Stimulated activated naive CD8-positive, alpha-beta T cell treated with anti-CD3 and anti-CD28 coated beads, Interleukin-15, Interleukin-2, amounts not matched to agents 100 U/mL and 50 U/mL, for 24 hours (primary cell): Measurements from ENCODE around the gene AICDA.
A peak's percentile ranks its signal among the peaks of the same experiment; 100 is the strongest.
"Not testable (repeated sequence)": the region's sequence is repeated elsewhere in the genome, so short reads cannot be mapped to it uniquely, and the experiment has no call there.

Experiments
- ATAC-seq: fragments of 150-1000 bp; cut with Tn5 transposase; one replicate; pipeline ENCODE4 v1.10.0; 2021
- DNase-seq: peaks from one replicate; pipeline ENCODE4 v3.0.0; 2021

The AICDA gene

DNA sequence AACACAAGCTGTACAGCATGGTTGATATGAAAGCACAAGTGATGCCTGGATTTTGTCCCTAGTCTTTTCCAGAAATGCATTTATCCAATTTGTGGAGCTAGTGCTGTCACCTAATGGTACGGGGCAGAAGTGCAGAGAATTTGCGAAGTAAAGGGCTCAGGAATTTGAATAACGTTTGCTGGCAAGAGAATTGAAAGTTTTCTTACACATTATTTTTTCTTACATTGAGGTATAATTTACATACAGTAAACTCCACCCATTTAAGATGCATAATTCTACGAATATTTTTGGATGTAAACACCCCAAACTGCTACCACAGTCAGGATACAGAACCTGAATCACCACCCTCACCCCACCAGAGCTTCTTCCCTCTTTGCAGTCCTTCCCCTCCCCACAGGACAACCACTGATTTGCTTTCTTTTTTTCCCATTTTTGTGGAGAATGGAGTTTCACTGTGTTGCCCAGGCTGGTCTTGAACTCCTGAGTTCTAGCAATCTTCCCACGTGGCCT, 3.5 kb downstream of the AICDA start:
- no peak for ATAC-seq
- no peak for DNase-seq

DNA sequence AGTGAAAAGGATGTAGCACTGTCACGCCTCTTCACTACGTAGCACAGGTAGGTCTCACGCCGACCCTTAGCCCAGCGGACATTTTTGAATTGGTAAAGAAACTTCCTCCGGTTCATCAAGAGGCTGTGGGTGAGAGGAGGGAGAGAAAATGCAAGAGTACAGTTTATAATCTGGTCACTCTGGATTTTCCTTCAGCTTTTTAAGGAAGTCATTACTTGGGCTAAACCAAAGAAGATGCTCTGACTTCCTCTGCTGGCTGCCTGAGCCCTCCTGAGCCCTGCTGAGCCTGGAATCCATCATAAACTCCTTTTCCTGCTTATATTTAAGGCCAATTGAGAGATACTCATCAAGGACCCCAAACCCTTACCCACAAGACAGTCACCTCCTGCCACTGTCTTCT, 5.8 kb downstream of the AICDA start:
- DNase-seq: no peak
- ATAC-seq: no peak

- ATAC-seq: no peak
- DNase-seq: no peak
Observed at GRCh38 chr12:8605057-8605456, 7.6 kb downstream of the AICDA start.

GRCh38 chr12:8603856-8604255, 8.8 kb downstream of the AICDA start:
- no peak for DNase-seq
- ATAC-seq: no peak

DNA sequence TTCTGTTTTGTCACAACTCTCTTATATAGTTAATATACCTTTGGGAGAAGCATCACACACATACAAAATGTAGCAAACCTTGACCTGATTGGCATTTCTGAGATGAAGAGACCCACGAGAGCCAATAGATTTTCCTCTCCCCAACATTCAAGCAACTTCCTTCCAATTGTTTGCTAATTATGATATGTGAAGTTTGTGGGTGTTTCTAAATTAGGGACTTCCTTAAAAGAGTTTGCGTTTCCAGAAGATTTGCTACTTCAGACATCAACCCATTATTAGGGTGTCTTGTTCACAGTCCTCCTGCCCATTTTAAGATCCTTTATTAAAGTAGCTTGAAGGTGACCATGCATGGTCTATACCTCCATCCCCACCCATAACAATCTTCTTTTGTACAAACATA, 9.4 kb downstream of the AICDA start:
- ATAC-seq: no peak
- DNase-seq: no peak

GRCh38 chr12:8596561-8596960, 16.1 kb downstream of the AICDA start:
- ATAC-seq: no peak

DNA sequence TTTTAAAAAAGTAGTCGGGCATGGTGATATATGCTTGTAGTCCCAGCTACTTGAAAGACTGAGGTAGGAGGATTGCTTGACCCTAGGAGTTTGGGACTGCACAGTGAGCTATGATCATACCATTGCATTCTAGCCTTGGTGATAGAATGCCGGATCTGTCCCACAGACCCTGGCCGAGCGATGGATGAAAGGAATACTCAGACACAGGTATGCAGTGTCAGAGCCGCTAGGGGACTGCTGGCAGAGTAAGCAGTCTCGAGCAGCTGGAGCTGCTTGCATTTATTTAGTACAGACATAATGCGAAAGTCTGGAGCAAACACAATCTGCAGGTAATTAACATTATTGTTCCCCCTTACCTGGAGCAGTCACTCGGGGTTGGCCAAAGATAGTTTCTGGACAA, 18.6 kb downstream of the AICDA start:
- DNase-seq: no peak

More at GRCh38 chr12:8596561-8596960, 16.1 kb downstream of the AICDA start:
- no peak for DNase-seq

DNA sequence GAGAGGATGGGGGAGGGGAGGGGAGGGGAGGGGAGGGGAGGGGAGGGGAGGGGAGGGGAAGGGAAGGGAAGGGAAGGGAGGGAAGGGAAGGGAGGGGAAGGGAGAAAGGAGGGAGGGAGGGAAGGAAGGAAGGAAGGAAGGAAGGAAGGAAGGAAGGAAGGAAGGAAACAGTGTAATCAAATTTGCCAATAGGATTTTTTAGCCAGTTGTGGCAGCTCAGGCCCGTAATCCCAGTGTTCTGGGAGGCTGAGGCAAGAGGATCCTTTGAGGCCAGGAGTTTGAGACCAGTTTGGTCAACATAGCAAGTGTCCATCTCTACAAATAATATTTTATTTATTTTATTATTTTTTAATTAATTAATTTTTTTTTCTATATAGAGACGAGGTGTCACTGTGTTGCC, 19.4 kb downstream of the AICDA start:
- no peak for ATAC-seq
- DNase-seq: no peak

More for the DNA sequence above, 18.6 kb downstream of the AICDA start:
- no peak for ATAC-seq

- DNase-seq (peak; percentile 22), ATAC-seq (peak; percentile 90)
Observed at GRCh38 chr12:8590842-8591545, 21.7 kb downstream of the AICDA start.

- DNase-seq: no peak
- ATAC-seq: no peak
Observed at GRCh38 chr12:8589679-8590078, 23.0 kb downstream of the AICDA start.

DNA sequence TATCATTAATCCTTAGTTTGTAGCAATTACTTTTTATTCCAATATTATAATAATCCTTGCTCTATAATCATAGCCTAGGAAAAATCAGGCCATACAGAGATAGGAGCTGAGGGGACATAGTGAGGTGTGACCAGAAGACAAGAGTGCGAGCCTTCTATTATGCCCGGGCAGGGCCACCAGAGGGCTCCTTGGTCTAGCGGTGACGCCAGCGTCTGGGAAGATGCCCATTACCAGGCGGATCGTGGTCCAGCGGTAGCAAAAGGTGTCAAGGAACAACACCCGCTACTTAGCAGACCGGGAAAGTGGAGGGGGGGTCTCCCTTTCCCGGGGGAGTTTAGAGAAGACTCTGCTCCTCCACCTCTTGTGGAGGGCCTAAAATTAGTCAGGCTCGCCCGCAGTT, 28.2 kb downstream of the AICDA start:
- ATAC-seq, DNase-seq: not testable (repeated sequence)

DNA sequence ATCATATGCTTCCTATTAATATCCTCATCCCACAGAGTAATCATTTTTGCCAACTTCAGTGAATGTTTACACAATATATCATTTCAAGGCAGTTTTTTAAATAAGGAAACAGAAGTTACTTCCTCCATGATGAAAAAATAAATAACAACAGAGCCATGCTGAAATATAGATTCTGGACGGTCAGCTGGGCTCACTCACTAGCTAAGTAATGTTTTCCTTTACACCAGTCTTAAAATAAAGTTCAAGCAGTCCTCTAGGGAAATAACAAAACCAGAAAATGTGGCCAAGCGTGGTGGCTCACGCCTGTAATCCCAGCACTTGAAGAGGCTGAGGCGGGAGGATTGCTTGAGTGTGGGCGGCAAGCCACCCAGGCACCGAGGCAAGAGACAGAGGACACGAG, 28.7 kb downstream of the AICDA start:
- ATAC-seq (no peak), DNase-seq (no peak)

DNA sequence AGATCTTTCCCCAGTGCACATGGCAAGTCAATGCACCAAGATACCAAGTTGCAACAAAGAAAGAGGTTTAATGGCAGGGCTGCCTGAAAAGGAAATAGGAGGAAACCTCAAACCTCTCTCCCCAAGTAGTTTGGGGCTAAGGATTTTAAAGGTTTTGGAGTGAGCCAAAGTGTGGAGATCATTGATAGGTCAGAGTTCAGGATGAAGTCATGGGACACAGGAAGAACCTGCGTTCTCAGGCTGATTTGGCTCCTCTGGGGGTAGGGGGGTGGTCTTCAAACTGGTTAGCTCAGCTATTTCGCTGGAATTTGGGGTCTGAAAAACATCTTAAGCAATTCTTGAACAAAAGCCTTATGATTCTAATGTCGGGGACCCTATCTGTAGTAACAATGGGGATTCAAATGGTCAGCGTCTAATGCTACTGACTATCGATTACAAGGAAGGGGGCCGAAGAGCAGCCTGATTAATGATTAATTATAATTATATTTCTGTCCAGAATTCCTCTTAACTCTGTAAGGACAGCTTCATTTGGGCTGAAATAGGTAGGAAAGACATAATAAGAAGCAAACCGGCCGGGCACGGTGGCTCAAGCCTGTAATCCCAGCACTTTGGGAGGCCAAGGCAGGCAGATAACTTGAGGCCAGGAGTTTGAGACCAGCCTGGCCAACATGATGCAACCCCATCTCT, 31.4 kb downstream of the AICDA start:
- no peak for DNase-seq
- ATAC-seq: no peak

DNA sequence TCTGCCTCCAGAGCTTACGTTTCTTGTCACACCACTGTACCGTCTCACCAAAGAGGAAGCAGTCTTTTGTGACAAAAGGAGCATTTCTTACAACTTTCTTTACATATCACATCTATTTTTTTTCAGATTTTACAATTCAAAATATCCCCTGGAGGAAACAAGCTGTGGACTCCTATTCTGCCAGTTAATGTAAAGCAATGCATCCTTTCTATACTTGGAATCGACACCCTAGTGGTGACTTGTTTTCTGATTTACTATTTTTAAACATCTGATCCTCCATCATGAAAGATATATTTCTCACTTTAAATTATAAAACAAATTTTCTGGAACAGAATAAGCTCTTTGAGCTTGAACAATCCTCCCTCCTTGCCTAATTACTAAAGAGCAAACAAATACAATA, 34.8 kb downstream of the AICDA start:
- ATAC-seq (no peak), DNase-seq (no peak)

GRCh38 chr12:8572507-8572906, 40.2 kb downstream of the AICDA start:
- no peak for DNase-seq

DNA sequence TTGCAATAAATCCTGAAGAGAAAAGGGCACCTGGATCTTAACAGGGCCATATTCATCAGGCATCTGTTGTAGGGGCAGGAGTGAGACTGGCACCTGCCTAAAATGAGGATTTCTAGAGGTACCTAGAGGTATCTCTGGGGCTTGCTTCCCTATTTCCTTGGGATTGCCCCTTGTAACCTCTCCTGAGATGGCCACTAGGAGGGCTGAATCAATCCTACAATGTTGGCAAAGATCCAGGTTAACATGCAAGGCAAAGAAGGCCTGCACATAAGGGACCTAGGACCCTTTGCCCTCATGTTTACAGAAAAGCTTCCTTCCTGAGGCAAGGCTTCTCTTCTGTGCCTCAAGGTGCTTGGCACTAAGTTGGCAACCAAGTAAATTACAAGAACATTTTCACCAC, 46.1 kb downstream of the AICDA start:
- DNase-seq (no peak), ATAC-seq (no peak)

More at GRCh38 chr12:8572507-8572906, 40.2 kb downstream of the AICDA start:
- ATAC-seq: no peak

DNA sequence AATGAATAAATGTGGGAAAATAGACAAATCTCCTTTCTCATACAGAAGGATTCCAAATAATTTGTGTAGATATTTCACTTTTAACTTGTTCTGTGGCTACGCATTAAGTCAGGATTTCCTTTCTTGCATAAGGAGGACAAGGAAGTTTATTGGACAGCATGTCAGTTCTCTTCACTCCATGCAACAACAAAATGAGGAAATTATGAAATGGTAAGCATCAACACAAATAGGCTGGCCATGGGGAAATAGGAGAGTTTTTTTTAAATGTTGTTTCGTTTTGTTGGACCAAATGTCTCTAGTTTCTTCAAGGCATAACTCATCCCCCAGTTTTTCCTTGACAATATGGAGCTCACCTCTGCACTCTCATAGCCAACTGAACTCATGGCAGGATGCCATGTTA, 46.6 kb downstream of the AICDA start:
- not testable (repeated sequence) for ATAC-seq, DNase-seq

- no peak for ATAC-seq
- DNase-seq: no peak
Observed at GRCh38 chr12:8564656-8565055, 48.0 kb downstream of the AICDA start.

- ATAC-seq (no peak), DNase-seq (no peak)
Observed at GRCh38 chr12:8563356-8563755, 49.3 kb downstream of the AICDA start.

GRCh38 chr12:8562310-8562709, 50.3 kb downstream of the AICDA start:
- DNase-seq: peak; percentile 10

DNA sequence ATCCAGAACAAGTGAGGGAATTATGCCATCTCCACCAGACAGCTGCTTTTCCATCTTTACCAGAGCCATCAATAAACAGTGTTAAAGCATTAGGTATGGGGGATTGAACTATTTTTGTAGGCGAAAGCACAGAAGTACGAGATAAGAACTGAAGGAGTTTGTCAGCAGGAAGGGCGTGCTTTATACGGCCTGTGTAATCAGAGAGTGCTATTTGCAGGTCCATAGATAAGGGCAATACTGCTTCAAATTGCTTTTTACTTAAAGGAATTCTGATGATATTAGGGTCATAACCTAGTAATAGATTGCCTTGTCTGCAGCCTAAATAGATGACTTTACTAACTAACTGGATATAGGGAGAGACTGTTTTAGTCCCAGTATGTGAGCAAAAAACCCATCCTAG, 51.6 kb downstream of the AICDA start:
- DNase-seq (no peak), ATAC-seq (no peak)

More at GRCh38 chr12:8562310-8562709, 50.3 kb downstream of the AICDA start:
- no peak for ATAC-seq

GRCh38 chr12:8559676-8560075, 53.0 kb downstream of the AICDA start:
- ATAC-seq (no peak), DNase-seq (no peak)

GRCh38 chr12:8556531-8557097, 56.0 kb downstream of the AICDA start:
- DNase-seq: no peak
- ATAC-seq: no peak
